ENCODE data around the gene PKDREJ.

- no peak for TF ChIP-seq POLR2A (IDR thresholded peaks at IDR 0.05)
- TF ChIP-seq, protein P1, sequence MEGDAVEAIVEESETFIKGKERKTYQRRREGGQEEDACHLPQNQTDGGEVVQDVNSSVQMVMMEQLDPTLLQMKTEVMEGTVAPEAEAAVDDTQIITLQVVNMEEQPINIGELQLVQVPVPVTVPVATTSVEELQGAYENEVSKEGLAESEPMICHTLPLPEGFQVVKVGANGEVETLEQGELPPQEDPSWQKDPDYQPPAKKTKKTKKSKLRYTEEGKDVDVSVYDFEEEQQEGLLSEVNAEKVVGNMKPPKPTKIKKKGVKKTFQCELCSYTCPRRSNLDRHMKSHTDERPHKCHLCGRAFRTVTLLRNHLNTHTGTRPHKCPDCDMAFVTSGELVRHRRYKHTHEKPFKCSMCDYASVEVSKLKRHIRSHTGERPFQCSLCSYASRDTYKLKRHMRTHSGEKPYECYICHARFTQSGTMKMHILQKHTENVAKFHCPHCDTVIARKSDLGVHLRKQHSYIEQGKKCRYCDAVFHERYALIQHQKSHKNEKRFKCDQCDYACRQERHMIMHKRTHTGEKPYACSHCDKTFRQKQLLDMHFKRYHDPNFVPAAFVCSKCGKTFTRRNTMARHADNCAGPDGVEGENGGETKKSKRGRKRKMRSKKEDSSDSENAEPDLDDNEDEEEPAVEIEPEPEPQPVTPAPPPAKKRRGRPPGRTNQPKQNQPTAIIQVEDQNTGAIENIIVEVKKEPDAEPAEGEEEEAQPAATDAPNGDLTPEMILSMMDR (IDR thresholded peaks at IDR 0.05), result no peak
Measured at GRCh38 chr22:46294784-46295183, 31.6 kb upstream of the PKDREJ start.
